Measurements from ENCODE around the gene SPTBN1. TPM values are rescaled to one million over a fixed set of nuclear protein-coding genes. Genes with fewer than 3 reads are reported as not detected.

SPTBN1 gene
- total RNA-seq, 6 experiments from 2014 or later, result 128 to 169 (median 159) TPM

- Mint-ChIP-seq H3K9me3 (no peaks in the 10 kb centered on the region), H3K27me3 (ENCODE audit: insufficient read depth) (peaks cover 6% of the 10 kb centered on the region), H3K36me3 (ENCODE audit: low read depth) (peaks cover 77% of the 10 kb centered on the region)
Measured at GRCh38 chr2:54666131-54666633, 210.1 kb downstream of the SPTBN1 start.

GRCh38 chr2:54666634-54667265, 210.6 kb downstream of the SPTBN1 start:
- H3K27ac Mint-ChIP-seq, result peak overlapping the region; percentile 85
- DNase-seq, result peak; percentile 5
- TF ChIP-seq CTCF (IDR thresholded peaks at IDR 0.05), result no peak
- H3K36me3 Mint-ChIP-seq (ENCODE audit: low read depth), result peaks cover 73% of the 10 kb centered on the region
- peak overlapping the region; percentile 63 for H3K4me3 Mint-ChIP-seq
- H3K4me1 Mint-ChIP-seq (ENCODE audit: low read depth), result peaks cover 62% of the 10 kb centered on the region
- peaks cover 6% of the 10 kb centered on the region for H3K27me3 Mint-ChIP-seq (ENCODE audit: insufficient read depth)
- no peaks in the 10 kb centered on the region for H3K9me3 Mint-ChIP-seq

More at GRCh38 chr2:54666131-54666633, 210.1 kb downstream of the SPTBN1 start:
- no peak for TF ChIP-seq CTCF (IDR thresholded peaks at IDR 0.05)
- peak overlapping the region; percentile 63 for H3K4me3 Mint-ChIP-seq
- H3K4me1 Mint-ChIP-seq (ENCODE audit: low read depth), result peaks cover 62% of the 10 kb centered on the region
- peak; percentile 66 for DNase-seq
- H3K27ac Mint-ChIP-seq, result peak overlapping the region; percentile 85

- Mint-ChIP-seq H3K27me3 (ENCODE audit: insufficient read depth) (peaks cover 6% of the 10 kb centered on the region), H3K36me3 (ENCODE audit: low read depth) (peaks cover 70% of the 10 kb centered on the region), H3K9me3 (no peaks in the 10 kb centered on the region), H3K4me3 (no peak overlapping the region), H3K4me1 (ENCODE audit: low read depth) (peaks cover 66% of the 10 kb centered on the region), H3K27ac (no peak overlapping the region)
- TF ChIP-seq CTCF (IDR thresholded peaks at IDR 0.05), result no peak
- DNase-seq, result no peak
Measured at GRCh38 chr2:54667266-54667639, 211.1 kb downstream of the SPTBN1 start.

- Mint-ChIP-seq H3K36me3 (ENCODE audit: low read depth) (peaks cover 67% of the 10 kb centered on the region), H3K4me3 (no peak overlapping the region), H3K4me1 (ENCODE audit: low read depth) (peaks cover 71% of the 10 kb centered on the region), H3K27me3 (ENCODE audit: insufficient read depth) (peaks cover 6% of the 10 kb centered on the region), H3K27ac (peak overlapping the region; percentile 45; the same call in 1 of the 2 replicates), H3K9me3 (no peaks in the 10 kb centered on the region)
- TF ChIP-seq CTCF (IDR thresholded peaks at IDR 0.05), result no peak
- DNase-seq, result no peak
Measured at GRCh38 chr2:54667726-54668650, 211.9 kb downstream of the SPTBN1 start.

GRCh38 chr2:54668711-54669110, 212.6 kb downstream of the SPTBN1 start:
- Mint-ChIP-seq H3K4me3 (no peak overlapping the region), H3K36me3 (ENCODE audit: low read depth) (peaks cover 61% of the 10 kb centered on the region), H3K4me1 (ENCODE audit: low read depth) (peaks cover 71% of the 10 kb centered on the region), H3K27me3 (ENCODE audit: insufficient read depth) (peaks cover 6% of the 10 kb centered on the region), H3K27ac (no peak overlapping the region; the same call in 1 of the 2 replicates), H3K9me3 (no peaks in the 10 kb centered on the region)
- DNase-seq, result no peak
- TF ChIP-seq CTCF (IDR thresholded peaks at IDR 0.05), result no peak
